ENCODE measurements around the gene AADACL4.

Gene AADACL4

GRCh38 chr1:12600880-12601633 lies 42.8 kb upstream of the AADACL4 start:
- Histone ChIP-seq H3K27ac (no peak overlapping the region), H3K9ac (no peak overlapping the region), H4K20me1 (no peaks in the 10 kb centered on the region), H3K4me2 (peak overlapping the region; percentile 13; the same call in 1 of the 2 replicates), H3K4me1 (peaks cover 68% of the 10 kb centered on the region), H3K4me3 (no peak overlapping the region), H3K9me3 (no peaks in the 10 kb centered on the region), H3K36me3 (no peaks in the 10 kb centered on the region), H3K27me3 (no peaks in the 10 kb centered on the region; the same call in 1 of the 2 replicates)
- TF ChIP-seq Cebpa-rat (IDR thresholded peaks at IDR 0.05) = no peak

- peak overlapping the region; percentile 13 for H3K4me2 ChIP-seq
- peaks cover 60% of the 10 kb centered on the region for H3K4me1 ChIP-seq
- H3K27me3 ChIP-seq = no peaks in the 10 kb centered on the region
- peaks cover 5% of the 10 kb centered on the region; the same call in 1 of the 2 replicates for H3K9me3 ChIP-seq
- TF ChIP-seq Cebpa-rat (IDR thresholded peaks at IDR 0.05) = no peak
- H4K20me1 ChIP-seq = no peaks in the 10 kb centered on the region
- H3K36me3 ChIP-seq = no peaks in the 10 kb centered on the region
- H3K4me3 ChIP-seq = no peak overlapping the region
- H3K9ac ChIP-seq = no peak overlapping the region
- H3K27ac ChIP-seq = no peak overlapping the region
These were observed 41.9 kb upstream of the AADACL4 start for GRCh38 chr1:12601700-12602658.

- Histone ChIP-seq H3K9me3 (peaks cover 10% of the 10 kb centered on the region; the same call in 1 of the 2 replicates), H3K36me3 (no peaks in the 10 kb centered on the region), H3K27ac (no peak overlapping the region), H3K9ac (no peak overlapping the region), H3K4me1 (peaks cover 54% of the 10 kb centered on the region), H3K27me3 (no peaks in the 10 kb centered on the region), H3K4me2 (no peak overlapping the region), H4K20me1 (no peaks in the 10 kb centered on the region), H3K4me3 (no peak overlapping the region)
- no peak for TF ChIP-seq Cebpa-rat (IDR thresholded peaks at IDR 0.05)
These were observed 41.2 kb upstream of the AADACL4 start for GRCh38 chr1:12602659-12603024.

DNA sequence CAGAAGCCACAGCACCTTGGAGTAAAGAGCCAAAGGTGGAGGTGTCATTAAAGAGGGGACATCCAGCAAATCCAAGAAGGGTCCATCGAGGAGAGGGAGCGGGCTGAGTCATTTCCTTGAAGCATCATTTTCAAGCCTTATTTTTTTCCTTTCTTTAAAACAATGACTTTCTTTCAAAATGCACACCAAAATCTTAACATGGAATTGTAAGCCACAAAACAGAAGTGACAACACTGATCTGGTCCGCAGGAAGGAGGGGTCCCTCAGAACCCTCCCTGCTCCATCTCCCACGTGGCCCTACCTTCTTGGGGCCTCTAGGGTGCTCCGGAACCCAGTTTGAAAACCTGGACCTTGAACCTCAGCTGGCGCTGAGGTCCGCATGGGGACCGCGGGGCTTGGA lies 40.7 kb upstream of the AADACL4 start:
- Histone ChIP-seq H3K4me2 (peak overlapping the region; percentile 40; the same call in 1 of the 2 replicates), H3K4me3 (no peak overlapping the region), H3K4me1 (peaks cover 48% of the 10 kb centered on the region), H3K9ac (no peak overlapping the region), H3K27me3 (no peaks in the 10 kb centered on the region), H3K36me3 (no peaks in the 10 kb centered on the region), H4K20me1 (no peaks in the 10 kb centered on the region), H3K9me3 (peaks cover 10% of the 10 kb centered on the region; the same call in 1 of the 2 replicates), H3K27ac (0 out of 2 replicates have a peak overlapping the region, but pooled peaks have one; percentile 26)
- no peak for TF ChIP-seq Cebpa-rat (IDR thresholded peaks at IDR 0.05)

DNA sequence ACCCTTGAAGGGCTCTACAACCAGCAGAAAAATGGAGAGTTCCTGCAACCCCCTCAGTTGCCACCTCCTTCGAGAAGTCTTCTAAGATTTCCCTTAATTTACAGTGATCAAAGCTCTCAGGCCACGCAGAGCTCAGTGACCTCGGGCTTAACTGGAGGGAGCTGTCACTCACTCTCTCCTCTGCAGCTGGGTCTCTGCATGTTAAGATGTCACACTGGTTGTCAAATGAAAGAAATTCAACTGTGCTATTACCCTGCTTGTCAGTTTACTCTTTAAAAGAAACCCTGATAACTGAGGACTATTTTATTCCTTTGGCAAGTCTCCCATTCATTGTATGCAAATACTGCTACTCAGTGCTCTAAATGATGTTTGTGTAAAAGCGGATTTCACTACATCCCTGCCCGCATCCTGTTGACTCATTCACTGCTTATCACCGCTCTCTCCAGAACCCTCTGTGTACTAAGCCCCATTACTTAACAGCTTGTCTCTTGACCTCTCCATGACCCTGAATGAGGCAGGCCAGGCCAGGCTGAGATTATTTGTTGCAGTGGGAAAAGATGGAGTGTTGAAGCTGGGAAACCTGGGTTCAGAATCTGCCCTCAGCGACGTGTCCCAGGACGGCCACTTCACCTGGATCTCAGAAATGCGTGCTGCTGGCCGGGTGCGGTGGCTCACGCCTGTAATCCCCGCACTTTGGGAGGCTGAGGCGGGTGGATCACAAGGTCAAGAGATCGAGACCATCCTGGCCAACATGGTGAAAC lies 39.6 kb upstream of the AADACL4 start:
- Histone ChIP-seq H3K4me1 (peaks cover 47% of the 10 kb centered on the region), H3K27ac (0 out of 2 replicates have a peak overlapping the region, but pooled peaks have one; percentile 26), H3K4me3 (no peak overlapping the region), H3K27me3 (no peaks in the 10 kb centered on the region), H4K20me1 (no peaks in the 10 kb centered on the region), H3K4me2 (peak overlapping the region; percentile 40), H3K36me3 (no peaks in the 10 kb centered on the region), H3K9me3 (peaks cover 10% of the 10 kb centered on the region; the same call in 1 of the 2 replicates), H3K9ac (no peak overlapping the region)
- no peak for TF ChIP-seq Cebpa-rat (IDR thresholded peaks at IDR 0.05)

DNA sequence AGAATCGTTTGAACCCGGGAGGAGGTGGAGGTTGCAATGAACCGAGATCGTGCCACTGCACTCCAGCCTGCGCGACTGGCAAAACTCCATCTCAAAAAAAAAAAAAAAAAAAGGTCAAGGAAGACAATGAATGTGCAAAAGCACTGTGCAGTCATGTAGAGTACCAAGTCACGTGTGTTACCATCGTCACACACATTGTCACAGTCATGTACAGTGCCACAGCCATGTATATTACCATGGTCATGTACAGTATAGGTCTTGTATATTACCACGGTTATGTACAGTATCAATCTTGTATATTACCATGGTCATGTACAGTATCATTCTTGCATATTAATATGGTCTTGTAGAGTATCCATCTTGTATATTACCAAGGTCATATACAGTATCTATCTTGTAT lies 38.9 kb upstream of the AADACL4 start:
- no peaks in the 10 kb centered on the region for H3K36me3 ChIP-seq
- no peak overlapping the region for H3K4me3 ChIP-seq
- H3K4me1 ChIP-seq = peaks cover 45% of the 10 kb centered on the region
- peaks cover 10% of the 10 kb centered on the region; the same call in 1 of the 2 replicates for H3K9me3 ChIP-seq
- H3K9ac ChIP-seq = no peak overlapping the region
- TF ChIP-seq Cebpa-rat (IDR thresholded peaks at IDR 0.05) = no peak
- no peak overlapping the region for H3K4me2 ChIP-seq
- H4K20me1 ChIP-seq = no peaks in the 10 kb centered on the region
- no peak overlapping the region for H3K27ac ChIP-seq
- no peaks in the 10 kb centered on the region for H3K27me3 ChIP-seq

DNA sequence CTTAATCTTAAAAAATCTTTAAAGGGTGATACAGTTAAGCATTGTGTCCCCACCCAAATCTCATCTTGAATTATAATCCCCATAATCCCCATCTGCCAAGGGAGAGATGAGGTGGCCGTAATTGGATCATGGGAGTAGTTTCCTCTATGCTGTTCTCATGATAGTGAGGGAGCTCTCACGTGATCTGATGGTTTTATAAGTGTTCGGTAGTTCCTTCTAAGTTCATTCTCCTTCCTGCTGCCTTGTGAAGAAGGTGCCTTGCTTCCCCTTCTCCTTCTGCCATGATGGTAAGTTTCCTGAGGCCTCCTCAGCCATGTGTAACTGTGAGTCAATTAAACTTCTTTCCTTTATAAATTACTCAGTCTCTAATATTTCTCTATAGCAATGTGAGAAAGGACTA lies 36.6 kb upstream of the AADACL4 start:
- H3K9me3 ChIP-seq = peaks cover 10% of the 10 kb centered on the region; the same call in 1 of the 2 replicates
- H3K9ac ChIP-seq = no peak overlapping the region
- TF ChIP-seq Cebpa-rat (IDR thresholded peaks at IDR 0.05) = no peak
- H3K27ac ChIP-seq = no peak overlapping the region
- H4K20me1 ChIP-seq = no peaks in the 10 kb centered on the region
- no peaks in the 10 kb centered on the region for H3K36me3 ChIP-seq
- H3K4me3 ChIP-seq = no peak overlapping the region
- H3K4me1 ChIP-seq = peaks cover 23% of the 10 kb centered on the region
- no peak overlapping the region for H3K4me2 ChIP-seq
- H3K27me3 ChIP-seq = no peaks in the 10 kb centered on the region

- H4K20me1 ChIP-seq = no peaks in the 10 kb centered on the region
- no peaks in the 10 kb centered on the region for H3K27me3 ChIP-seq
- no peak overlapping the region for H3K27ac ChIP-seq
- no peak for TF ChIP-seq Cebpa-rat (IDR thresholded peaks at IDR 0.05)
- no peak overlapping the region for H3K4me2 ChIP-seq
- H3K4me1 ChIP-seq = peaks cover 13% of the 10 kb centered on the region
- peaks cover 10% of the 10 kb centered on the region; the same call in 1 of the 2 replicates for H3K9me3 ChIP-seq
- no peak overlapping the region for H3K4me3 ChIP-seq
- H3K36me3 ChIP-seq = no peaks in the 10 kb centered on the region
- no peak overlapping the region for H3K9ac ChIP-seq
These were observed 35.5 kb upstream of the AADACL4 start for GRCh38 chr1:12608311-12608957.
